ENCODE measurements around the gene CLDND2. TPM values are rescaled to one million over a fixed set of nuclear protein-coding genes. Genes with fewer than 3 reads are reported as not detected.

Gene CLDND2
- polyA plus RNA-seq, 1 of the 3 experiments (the other 2 are of a cell fraction) = 0.26 TPM

DNA sequence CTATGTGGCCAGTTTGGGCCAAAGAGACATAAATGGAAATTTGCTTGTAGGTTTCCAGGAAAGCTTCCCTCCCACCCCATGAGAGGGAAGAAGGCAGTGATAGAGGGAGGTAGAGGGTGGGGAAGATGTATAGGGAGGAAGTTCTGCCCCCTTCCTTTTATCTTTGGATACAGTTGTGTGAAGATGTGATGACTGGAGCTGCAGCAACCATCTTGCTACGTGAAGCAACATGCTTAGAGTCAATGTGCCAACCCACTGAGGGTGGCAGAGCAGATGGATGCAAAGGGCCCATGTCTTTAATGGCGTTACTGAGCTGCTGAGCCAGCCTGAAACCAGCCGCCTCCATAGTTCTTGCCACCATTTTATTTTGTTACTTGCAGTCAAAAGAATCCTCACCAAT is 37.6 kb downstream of the CLDND2 start:
- ChIA-PET CTCF (no interaction called here), POLR2A (interaction anchor here (0.6 kb wide), 1 partner anchor 36 kb away, joined by 4 read pairs; no protein-coding TSS in a partner anchor)
- no peak overlapping the region for H2AFZ ChIP-seq (ENCODE audit: low read depth)
- 45% methylated on average over 3 of the region's 3 CpGs for WGBS (ENCODE audit: low lambda C conversion rate)
- H3K4me2 ChIP-seq = no peak overlapping the region
- H3K36me3 ChIP-seq (replicated peaks in 1 of 2; ENCODE audit: control insufficient read depth in 1 of 2, insufficient read depth in 2 of 2, low read length in 1 of 2) = no peaks in the 10 kb centered on the region
- no peaks in the 10 kb centered on the region for H3K27me3 ChIP-seq (ENCODE audit: insufficient read depth)
- no peaks in the 10 kb centered on the region for H3K9me3 ChIP-seq
- H3F3A ChIP-seq (replicated peaks; ENCODE audit: insufficient read depth) = no peaks in the 10 kb centered on the region
- no peaks in the 10 kb centered on the region for H4K20me1 ChIP-seq (ENCODE audit: insufficient read depth)
- no peaks in the 10 kb centered on the region for H3K9me2 ChIP-seq
- no peak for TF ChIP-seq FOXM1 (IDR thresholded peaks at IDR 0.05; ENCODE audit: low read depth)
- TF ChIP-seq JUND (IDR thresholded peaks at IDR 0.05) = no peak
- TF ChIP-seq, protein P1, sequence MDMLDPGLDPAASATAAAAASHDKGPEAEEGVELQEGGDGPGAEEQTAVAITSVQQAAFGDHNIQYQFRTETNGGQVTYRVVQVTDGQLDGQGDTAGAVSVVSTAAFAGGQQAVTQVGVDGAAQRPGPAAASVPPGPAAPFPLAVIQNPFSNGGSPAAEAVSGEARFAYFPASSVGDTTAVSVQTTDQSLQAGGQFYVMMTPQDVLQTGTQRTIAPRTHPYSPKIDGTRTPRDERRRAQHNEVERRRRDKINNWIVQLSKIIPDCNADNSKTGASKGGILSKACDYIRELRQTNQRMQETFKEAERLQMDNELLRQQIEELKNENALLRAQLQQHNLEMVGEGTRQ (IDR thresholded peaks at IDR 0.05; ENCODE audit: borderline replicate concordance, low read depth, low read length) = no peak
- TF ChIP-seq GABPA (IDR thresholded peaks at IDR 0.05; ENCODE audit: low read depth) = no peak
- TF ChIP-seq YY1 (IDR thresholded peaks at IDR 0.05; ENCODE audit: low read depth) = no peak
- TF ChIP-seq RXRA (IDR thresholded peaks at IDR 0.05; ENCODE audit: borderline replicate concordance, low read depth) = no peak
- TF ChIP-seq RAD21 (IDR thresholded peaks at IDR 0.05; ENCODE audit: low read length) = no peak
- no peaks in the 10 kb centered on the region for H3K79me2 ChIP-seq (ENCODE audit: insufficient read depth)
- no peaks in the 10 kb centered on the region for H3K4me1 ChIP-seq (ENCODE audit: control insufficient read depth in 1 of 2, insufficient read depth in 2 of 2, low read depth in 1 of 2, low read length in 1 of 2)
- no peak overlapping the region for H3K9ac ChIP-seq
- DNase-seq = no peak
- no peak overlapping the region for H3K4me3 ChIP-seq (ENCODE audit: low read depth in 2 of 2, low read length in 1 of 2)
- H3K27ac ChIP-seq (ENCODE audit: low read depth in 2 of 2, low read length in 1 of 2) = no peak overlapping the region

DNA sequence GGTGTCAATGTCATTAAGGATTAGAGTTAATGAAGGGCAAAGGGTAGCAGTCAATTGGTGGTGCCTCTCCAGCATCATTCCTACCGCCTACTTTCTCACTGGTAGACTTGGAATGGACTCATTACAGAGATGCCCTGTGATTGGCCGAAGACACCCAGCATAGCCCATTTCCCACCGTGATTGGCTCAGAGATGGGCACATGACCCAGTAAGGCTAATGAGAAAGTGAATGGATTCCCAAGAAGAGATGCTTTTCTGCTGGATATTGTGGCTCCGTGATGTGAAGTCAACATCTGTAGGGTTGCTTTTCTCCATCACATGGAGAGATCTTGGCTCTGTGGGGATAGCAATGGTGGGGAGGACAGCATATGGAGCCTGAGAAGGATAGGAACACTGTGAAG is 38.4 kb downstream of the CLDND2 start:
- H3K9me3 ChIP-seq = no peaks in the 10 kb centered on the region
- no peak overlapping the region for H3K27ac ChIP-seq (ENCODE audit: low read depth in 2 of 2, low read length in 1 of 2)
- H3K4me1 ChIP-seq (ENCODE audit: control insufficient read depth in 1 of 2, insufficient read depth in 2 of 2, low read depth in 1 of 2, low read length in 1 of 2) = no peaks in the 10 kb centered on the region
- no peaks in the 10 kb centered on the region for H3K9me2 ChIP-seq
- no peaks in the 10 kb centered on the region for H3K36me3 ChIP-seq (replicated peaks in 1 of 2; ENCODE audit: control insufficient read depth in 1 of 2, insufficient read depth in 2 of 2, low read length in 1 of 2)
- H3F3A ChIP-seq (replicated peaks; ENCODE audit: insufficient read depth) = no peaks in the 10 kb centered on the region
- no peak overlapping the region for H3K4me3 ChIP-seq (ENCODE audit: low read depth in 2 of 2, low read length in 1 of 2)
- no peaks in the 10 kb centered on the region for H3K79me2 ChIP-seq (ENCODE audit: insufficient read depth)
- H3K4me2 ChIP-seq = no peak overlapping the region
- TF ChIP-seq RCOR1 (IDR thresholded peaks at IDR 0.05; ENCODE audit: low read length) = no peak
- no peak for TF ChIP-seq EP300 (IDR thresholded peaks at IDR 0.05; ENCODE audit: borderline replicate concordance in 1 of 2, low read depth in 1 of 2, low read length in 1 of 2)
- no peak for TF ChIP-seq ELF1 (IDR thresholded peaks at IDR 0.05)
- TF ChIP-seq TEAD4 (IDR thresholded peaks at IDR 0.05; ENCODE audit: borderline replicate concordance, insufficient read depth) = no peak
- TF ChIP-seq GABPA (IDR thresholded peaks at IDR 0.05; ENCODE audit: low read depth) = no peak
- TF ChIP-seq FOXM1 (IDR thresholded peaks at IDR 0.05; ENCODE audit: low read depth) = no peak
- no peak for TF ChIP-seq TAF1 (IDR thresholded peaks at IDR 0.05; ENCODE audit: borderline replicate concordance, low read depth, low read length)
- no peak for TF ChIP-seq EZH2phosphoT487 (IDR thresholded peaks at IDR 0.05; ENCODE audit: borderline replicate concordance, low read depth)
- no peaks in the 10 kb centered on the region for H3K27me3 ChIP-seq (ENCODE audit: insufficient read depth)
- H4K20me1 ChIP-seq (ENCODE audit: insufficient read depth) = no peaks in the 10 kb centered on the region
- no peak overlapping the region for H3K9ac ChIP-seq
- POLR2A ChIA-PET = interaction anchor here (0.6 kb wide), 1 partner anchor 37 kb away, joined by 4 read pairs; no protein-coding TSS in a partner anchor
- DNase-seq = no peak
- CTCF ChIA-PET = no interaction called here
- H2AFZ ChIP-seq (ENCODE audit: low read depth) = no peak overlapping the region
- 77% methylated on average over 4 of the region's 4 CpGs for WGBS (ENCODE audit: low lambda C conversion rate)

DNA sequence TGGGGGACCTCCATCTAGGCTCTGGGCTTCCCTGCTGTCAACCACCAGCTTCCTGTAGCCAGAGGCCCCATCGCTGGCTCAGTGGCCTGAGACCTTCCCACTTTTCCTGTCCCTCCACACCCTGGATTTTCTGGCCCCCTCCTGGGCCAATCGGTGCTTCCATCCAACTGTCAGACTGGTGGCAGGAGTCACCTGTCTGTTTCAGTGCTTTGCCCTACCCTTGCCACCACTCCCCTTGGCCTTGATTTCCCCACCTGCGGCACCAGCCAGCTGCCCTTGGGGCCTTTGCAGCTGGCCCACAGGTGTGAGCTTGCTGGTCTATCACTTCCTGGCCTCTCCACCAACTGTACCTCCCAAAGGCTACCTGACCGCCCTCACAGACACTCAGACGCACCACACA is 39.4 kb downstream of the CLDND2 start:
- ChIA-PET POLR2A (no interaction called here), CTCF (no interaction called here)
- H3K4me3 ChIP-seq (ENCODE audit: low read depth in 2 of 2, low read length in 1 of 2) = no peak overlapping the region
- no peak overlapping the region for H3K27ac ChIP-seq (ENCODE audit: low read depth in 2 of 2, low read length in 1 of 2)
- no peaks in the 10 kb centered on the region for H4K20me1 ChIP-seq (ENCODE audit: insufficient read depth)
- H3K4me2 ChIP-seq = no peak overlapping the region
- no peaks in the 10 kb centered on the region for H3K79me2 ChIP-seq (ENCODE audit: insufficient read depth)
- H3K9me3 ChIP-seq = no peaks in the 10 kb centered on the region
- H3K9ac ChIP-seq = no peak overlapping the region
- TF ChIP-seq MXI1 (IDR thresholded peaks at IDR 0.05; ENCODE audit: low read depth, low read length) = no peak
- no peak for TF ChIP-seq SIN3A (IDR thresholded peaks at IDR 0.05; ENCODE audit: borderline replicate concordance, low read depth, low read length)
- no peaks in the 10 kb centered on the region for H3K36me3 ChIP-seq (replicated peaks in 1 of 2; ENCODE audit: control insufficient read depth in 1 of 2, insufficient read depth in 2 of 2, low read length in 1 of 2)
- WGBS (ENCODE audit: low lambda C conversion rate) = 83% methylated on average over 5 of the region's 5 CpGs
- H3K27me3 ChIP-seq (ENCODE audit: insufficient read depth) = no peaks in the 10 kb centered on the region
- H3K9me2 ChIP-seq = no peaks in the 10 kb centered on the region
- DNase-seq = no peak
- no peaks in the 10 kb centered on the region for H3F3A ChIP-seq (replicated peaks; ENCODE audit: insufficient read depth)
- no peaks in the 10 kb centered on the region for H3K4me1 ChIP-seq (ENCODE audit: control insufficient read depth in 1 of 2, insufficient read depth in 2 of 2, low read depth in 1 of 2, low read length in 1 of 2)
- no peak overlapping the region for H2AFZ ChIP-seq (ENCODE audit: low read depth)
